Fibroblast of lung (primary cell): ENCODE measurements around the gene CYTIP.

Experiments
- CTCF ChIP-seq, 2 donors: IDR thresholded peaks in 1 of 2; conservative IDR thresholded peaks in 1 of 2; 1 replicate in 1 of 2; 2 replicates in 1 of 2; pipeline ENCODE4 v1.5.1; 2011 to 2012; ENCODE audit warnings: low read length in 2 of 2, control low read depth in 1 of 2, inconsistent platforms in 1 of 2, low read depth in 1 of 2, mild to moderate bottlenecking in 1 of 2
- EZH2 ChIP-seq: IDR thresholded peaks from 2 replicates; pipeline ENCODE4 v1.5.1; 2012; ENCODE audit warnings: low read length, control low read depth, mild to moderate bottlenecking; ENCODE audit errors: missing control alignments

GRCh38 chr2:157426477-157426994, 17.4 kb downstream of the CYTIP start:
- TF ChIP-seq EZH2 (no peak), CTCF (conservative IDR thresholded peaks at IDR 0.05 in 1 of 2, IDR thresholded peaks at IDR 0.05 in 1 of 2; ENCODE audit: low read depth in 1 of 2, low read length in 2 of 2) (no peak)
